GM12878 (cell line): ENCODE data around the gene KCNQ1.

Experiments used
- EZH2 ChIP-seq: IDR thresholded peaks from 2 replicates; pipeline ENCODE4 v1.6.1; 2012; ENCODE audit warnings: low read depth, mild to moderate bottlenecking, control low read depth, inconsistent platforms, low read length, borderline replicate concordance; ENCODE audit not compliant: control insufficient read depth
- JUNB ChIP-seq: IDR thresholded peaks from 2 replicates; pipeline ENCODE4 v1.6.1; 2016; ENCODE audit warnings: antibody characterized with exemption, mild to moderate bottlenecking
- ZNF24 ChIP-seq: fragments of 450-650 bp; IDR thresholded peaks from 2 replicates; pipeline ENCODE4 v1.6.1; 2017; ENCODE audit warnings: antibody characterized with exemption, mild to moderate bottlenecking
- TF ChIP-seq, protein P1 (sequence below): IDR thresholded peaks from 2 replicates; pipeline ENCODE4 v1.6.1; 2011; ENCODE audit warnings: mild to moderate bottlenecking, low read depth, low read length, moderate library complexity; ENCODE audit not compliant: insufficient replicate concordance
- TF ChIP-seq, protein P2 (sequence below): fragments of 450-650 bp; IDR thresholded peaks from 2 replicates; pipeline ENCODE4 v1.6.1; 2017; ENCODE audit warnings: mild to moderate bottlenecking

DNA sequence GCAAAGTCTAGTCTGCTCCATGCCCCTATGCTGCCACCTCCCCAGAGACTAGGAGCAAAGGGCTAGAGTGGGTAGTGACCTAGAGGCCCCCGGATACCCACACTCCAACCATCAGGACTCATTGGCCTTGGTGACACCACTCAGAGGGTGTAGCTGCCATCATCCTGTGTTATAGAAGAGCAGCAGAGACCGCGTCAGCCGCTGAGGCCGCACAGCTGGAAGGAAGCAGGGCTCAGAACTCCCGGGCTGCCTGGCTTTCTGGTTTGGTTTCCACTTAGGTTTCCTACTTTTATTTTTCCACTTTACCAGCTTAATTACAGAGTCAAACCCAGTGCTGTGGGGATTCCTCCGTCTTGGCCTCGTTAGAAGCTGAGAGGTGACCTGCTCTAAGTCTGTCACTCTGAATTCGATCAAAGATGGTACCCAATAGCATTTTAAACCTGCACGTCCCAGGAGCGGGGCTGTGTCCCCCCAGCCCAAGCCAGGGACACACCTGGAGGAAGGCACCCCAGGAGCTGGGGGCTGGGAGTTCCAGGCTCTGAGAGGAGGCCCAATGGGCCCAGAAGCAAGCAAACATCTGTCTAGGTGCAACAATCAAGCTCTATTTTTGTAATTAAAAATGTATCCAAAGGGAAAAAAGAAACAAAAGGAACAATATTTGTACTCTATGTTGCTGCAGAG lies 442.8 kb downstream of the KCNQ1 start:
- TF ChIP-seq, protein P1, sequence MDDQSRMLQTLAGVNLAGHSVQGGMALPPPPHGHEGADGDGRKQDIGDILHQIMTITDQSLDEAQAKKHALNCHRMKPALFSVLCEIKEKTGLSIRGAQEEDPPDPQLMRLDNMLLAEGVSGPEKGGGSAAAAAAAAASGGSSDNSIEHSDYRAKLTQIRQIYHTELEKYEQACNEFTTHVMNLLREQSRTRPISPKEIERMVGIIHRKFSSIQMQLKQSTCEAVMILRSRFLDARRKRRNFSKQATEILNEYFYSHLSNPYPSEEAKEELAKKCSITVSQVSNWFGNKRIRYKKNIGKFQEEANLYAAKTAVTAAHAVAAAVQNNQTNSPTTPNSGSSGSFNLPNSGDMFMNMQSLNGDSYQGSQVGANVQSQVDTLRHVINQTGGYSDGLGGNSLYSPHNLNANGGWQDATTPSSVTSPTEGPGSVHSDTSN = no peak
- TF ChIP-seq EZH2 = no peak
- no peak for TF ChIP-seq ZNF24
- TF ChIP-seq, protein P2, sequence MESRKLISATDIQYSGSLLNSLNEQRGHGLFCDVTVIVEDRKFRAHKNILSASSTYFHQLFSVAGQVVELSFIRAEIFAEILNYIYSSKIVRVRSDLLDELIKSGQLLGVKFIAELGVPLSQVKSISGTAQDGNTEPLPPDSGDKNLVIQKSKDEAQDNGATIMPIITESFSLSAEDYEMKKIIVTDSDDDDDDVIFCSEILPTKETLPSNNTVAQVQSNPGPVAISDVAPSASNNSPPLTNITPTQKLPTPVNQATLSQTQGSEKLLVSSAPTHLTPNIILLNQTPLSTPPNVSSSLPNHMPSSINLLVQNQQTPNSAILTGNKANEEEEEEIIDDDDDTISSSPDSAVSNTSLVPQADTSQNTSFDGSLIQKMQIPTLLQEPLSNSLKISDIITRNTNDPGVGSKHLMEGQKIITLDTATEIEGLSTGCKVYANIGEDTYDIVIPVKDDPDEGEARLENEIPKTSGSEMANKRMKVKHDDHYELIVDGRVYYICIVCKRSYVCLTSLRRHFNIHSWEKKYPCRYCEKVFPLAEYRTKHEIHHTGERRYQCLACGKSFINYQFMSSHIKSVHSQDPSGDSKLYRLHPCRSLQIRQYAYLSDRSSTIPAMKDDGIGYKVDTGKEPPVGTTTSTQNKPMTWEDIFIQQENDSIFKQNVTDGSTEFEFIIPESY = no peak
- TF ChIP-seq JUNB = no peak
